Activated effector memory CD4-positive, alpha-beta T cell treated with anti-CD3 and anti-CD28 coated beads, Interleukin-2, amount 50 U/mL, for 16 hours (primary cell): ENCODE data around the gene PBX2.

ENCODE experiments used
- DNase-seq: peaks from one replicate; pipeline ENCODE4 v3.0.0-alpha.2; 2020

The PBX2 gene

DNA sequence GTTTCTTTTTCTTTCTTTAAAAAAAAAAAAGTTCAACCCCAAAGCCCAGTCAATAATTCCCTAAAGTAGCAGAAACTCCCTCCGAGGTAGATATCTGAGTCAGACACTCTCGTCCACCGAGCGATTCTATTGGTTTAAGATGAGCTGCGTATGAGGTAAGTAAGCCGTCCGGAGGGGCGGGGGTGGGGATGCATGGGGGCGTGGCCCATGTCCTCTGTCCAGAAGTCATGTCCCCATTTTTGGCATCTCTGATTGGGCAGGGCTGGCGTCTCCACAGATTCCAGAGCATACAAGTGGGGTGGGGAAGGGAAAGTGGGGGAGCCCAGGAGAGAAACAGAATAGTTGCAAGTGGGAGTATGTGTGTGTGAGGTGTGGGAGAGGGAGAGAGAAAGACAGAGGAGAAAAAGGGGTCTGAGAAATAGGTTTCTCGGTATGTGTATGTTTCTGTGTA, 4.3 kb downstream of the PBX2 start:
- DNase-seq, result peak; percentile 88

DNA sequence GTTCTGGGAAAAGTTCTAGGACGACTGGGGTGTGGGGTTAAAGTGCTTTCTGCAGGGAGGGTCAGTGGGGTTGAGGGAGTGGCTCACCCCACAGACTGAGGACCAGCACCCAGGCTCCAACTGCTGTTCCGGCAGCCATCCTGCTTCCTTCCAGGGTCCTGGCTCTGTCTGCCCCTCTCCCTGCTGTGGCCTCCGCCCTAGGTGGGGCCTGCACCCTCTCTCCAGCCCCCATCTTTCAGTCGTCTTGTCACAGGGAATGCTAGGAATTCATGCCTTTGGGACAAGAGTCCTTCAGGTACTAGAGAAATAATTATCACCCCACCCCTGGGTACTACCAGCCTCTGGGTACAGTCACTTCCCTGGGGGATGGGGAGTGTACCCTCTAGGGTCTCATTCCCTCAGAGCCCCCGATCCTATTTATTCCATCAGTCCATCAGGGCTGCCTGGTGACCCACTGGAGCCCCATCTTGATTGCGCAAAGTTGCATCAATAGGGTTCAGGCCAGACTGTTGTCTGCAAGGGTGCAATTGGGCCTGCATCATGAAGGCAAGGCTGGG, 5.8 kb downstream of the PBX2 start, which contains the start of gene AGER:
AGER (minus strand) TSS at position 170 of the 557 bp plus-strand sequence; CDS start at position 139, 31 bp downstream.
- DNase-seq, result no peak

GRCh38 chr6:32183483-32184083, 6.4 kb downstream of the PBX2 start:
- no peak for DNase-seq

GRCh38 chr6:32183030-32183429, 7.0 kb downstream of the PBX2 start:
- DNase-seq, result no peak

GRCh38 chr6:32182555-32182981, 7.4 kb downstream of the PBX2 start:
- no peak for DNase-seq

DNA sequence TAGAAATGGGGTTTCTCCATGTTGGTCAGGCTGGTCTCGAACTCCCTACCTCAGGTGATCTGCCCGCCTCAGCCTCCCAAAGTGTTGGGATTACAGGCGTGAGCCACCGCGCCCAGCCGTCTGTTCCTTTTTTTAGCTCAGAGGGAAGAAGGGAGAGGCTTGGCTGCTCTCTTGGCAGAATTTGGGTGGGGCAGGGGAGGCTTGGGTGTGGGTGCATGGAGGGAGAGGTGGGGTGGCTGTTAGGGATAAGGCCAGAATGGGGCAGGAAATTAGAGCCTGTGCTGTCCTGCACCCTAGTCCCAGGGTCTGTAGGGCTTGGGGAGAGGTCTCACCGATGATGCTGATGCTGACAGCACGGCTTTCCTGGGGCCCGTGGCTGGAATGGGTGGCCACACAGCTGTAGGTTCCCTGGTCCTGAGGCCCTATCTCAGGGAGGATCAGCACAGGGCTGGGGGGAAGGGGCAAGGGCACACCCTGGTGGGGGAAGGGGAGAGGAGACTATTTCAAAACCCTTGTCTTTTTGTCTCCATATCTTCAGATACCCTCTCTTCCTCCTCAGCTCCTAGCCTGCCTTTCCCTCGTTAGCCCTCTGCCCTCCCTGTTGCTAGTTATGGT, 8.0 kb downstream of the PBX2 start:
- no peak for DNase-seq

GRCh38 chr6:32181148-32181702, 8.8 kb downstream of the PBX2 start:
- DNase-seq, result no peak

GRCh38 chr6:32179766-32180405, 10.1 kb downstream of the PBX2 start:
- DNase-seq, result no peak

DNA sequence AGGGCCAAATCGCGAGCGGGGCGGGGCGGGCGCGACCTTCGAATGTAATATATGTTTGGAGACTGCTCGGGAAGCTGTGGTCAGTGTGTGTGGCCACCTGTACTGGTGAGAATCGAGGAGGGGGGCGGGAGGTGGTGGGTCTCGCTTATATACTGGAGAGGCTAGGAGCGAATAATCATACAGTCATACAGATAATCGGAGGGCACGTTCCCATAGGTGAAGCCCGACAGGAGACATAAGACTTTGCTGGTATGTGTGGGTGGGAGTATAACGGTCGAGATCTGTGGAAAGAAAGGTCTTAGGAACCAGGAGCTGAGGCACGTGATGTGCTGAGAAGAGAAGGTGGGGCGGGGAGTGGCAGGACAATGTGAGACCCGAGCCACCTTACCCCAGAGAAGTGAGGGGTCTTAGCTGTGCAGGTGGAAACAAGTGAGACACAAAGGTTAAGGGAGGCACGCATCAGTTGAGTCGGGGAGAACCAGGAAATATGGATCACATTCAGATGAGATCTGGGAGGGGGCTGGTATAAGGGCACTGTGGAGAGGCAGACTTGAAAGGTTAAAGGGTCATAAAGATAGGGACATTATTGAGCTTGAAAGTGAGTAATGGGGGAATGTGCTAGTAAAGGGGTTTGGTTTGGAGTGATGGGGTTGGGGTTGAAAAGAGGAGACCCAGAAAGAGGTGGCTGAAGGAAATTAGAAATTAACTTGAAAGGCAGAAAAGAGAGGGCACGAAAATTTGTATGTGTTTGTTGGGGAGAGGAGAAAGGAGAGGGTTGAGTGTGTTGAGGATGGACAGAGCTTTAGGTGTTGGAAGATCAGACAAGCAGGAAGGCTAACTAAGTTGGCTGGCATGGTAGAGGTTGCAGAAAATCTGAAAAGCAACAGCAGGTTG, 11.2 kb downstream of the PBX2 start:
- DNase-seq, result no peak

GRCh38 chr6:32177788-32178546, 12.0 kb downstream of the PBX2 start, which contains the start of gene RNF5:
Gene RNF5 (plus strand): TSS chr6:32178405. CDS start chr6:32178512, 107 bp downstream.
- DNase-seq, result peak; percentile 96

DNA sequence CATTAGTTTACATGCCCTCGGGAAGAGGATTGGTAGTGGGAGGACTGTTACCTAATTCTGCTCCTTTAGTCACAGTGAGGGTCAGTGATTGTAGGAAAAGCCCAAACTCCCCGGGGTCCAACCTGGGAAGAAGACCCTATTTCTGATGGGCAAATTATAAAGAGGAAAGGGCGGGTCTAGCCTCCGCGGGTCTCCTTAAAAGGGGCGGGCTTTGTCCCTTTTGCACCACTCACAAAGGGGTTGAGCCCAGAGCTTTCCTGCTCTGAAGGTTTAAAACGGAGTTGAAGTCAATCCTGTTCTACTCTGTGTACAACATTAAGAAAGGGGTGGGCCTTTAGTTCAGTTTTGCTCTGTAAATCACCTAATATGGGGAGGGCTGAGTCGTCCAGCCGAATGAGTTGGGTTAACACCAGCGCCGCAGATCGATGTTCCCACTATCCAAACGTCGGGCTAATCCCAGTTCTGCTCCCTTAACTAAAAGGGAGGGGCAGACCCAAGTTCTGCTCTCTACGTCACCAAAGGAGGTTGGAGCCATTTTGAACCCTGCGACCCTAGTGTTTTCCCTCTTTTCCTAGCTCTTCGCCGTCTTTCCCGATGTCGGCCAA, 12.7 kb downstream of the PBX2 start:
- DNase-seq, result no peak

- no peak for DNase-seq
Measured at GRCh38 chr6:32176476-32177182, 13.4 kb downstream of the PBX2 start.

- DNase-seq, result peak; percentile 99
Measured at GRCh38 chr6:32175711-32176475, 14.1 kb downstream of the PBX2 start, which contains the start of gene AGPAT1. Gene AGPAT1 (minus strand): TSS chr6:32176084. CDS start chr6:32171496, 4,588 bp downstream.

DNA sequence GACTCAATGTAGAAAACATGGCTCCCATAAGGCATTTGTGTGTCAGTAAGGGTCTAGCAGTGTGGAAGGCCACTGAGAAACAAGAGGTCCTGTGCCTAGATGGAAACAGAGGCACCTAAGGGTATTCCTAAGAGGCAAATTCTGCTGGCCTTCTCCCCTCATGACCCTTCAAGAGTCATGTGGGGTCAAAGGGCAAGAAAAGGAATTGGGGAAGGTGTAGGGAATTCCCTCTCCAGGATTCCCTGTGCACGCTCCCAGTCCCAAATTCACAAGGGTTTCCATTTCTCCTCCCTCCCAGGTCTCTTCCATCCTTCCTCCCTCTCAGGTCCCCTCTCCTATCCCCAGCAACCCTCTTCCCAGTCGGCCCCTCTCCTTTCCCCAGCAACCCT, 14.7 kb downstream of the PBX2 start:
- no peak for DNase-seq

DNA sequence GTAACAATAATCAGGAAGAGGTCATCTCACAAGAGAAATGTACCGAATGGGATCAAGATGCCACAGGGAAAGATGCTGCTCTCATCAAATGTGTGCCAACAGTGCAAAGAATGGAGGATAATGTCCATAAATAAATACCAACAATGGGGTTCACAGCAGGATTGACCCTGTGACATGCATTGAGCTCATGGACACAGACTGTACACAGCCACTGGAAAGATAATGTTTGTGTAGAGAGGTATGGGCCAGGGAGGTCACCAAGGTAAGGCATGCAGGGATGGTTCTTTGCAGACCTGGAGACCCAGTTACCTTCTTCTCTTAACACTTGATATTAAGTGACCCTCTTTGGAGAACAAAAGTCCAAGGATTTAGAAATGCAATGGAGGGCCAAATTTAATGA, 15.6 kb downstream of the PBX2 start:
- DNase-seq, result no peak

DNA sequence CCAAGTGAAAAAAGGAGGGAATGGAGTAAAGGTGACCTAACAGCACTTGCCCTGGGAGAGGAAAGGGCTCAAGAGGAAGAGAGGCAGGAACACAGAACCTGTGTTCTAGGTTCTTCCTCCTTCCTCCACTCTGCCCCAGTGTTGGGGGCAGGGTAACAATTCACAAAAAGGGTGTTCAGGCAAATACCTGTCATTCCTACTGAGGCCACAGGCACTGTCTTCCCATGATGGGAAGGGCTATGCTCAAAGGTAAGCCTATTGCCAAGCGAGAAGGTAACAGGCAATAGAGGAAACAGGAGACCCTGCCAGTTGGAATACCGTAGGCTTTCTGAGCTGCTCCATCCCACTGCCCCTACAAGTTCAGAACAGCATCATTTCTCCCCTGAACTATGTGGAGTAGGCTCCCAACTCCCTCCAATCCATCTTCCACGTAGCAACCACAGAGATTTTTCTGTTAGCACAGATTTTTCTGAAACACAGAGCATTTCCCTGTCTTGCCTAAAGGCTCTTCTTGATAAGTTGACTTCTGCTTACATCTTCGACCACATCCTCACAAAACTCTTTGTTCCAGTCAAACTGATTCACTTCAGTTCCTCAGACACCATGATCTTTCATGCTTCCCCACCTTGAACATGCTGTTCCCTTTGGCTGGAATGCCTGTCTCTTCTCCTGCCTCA, 16.8 kb downstream of the PBX2 start:
- no peak for DNase-seq

DNA sequence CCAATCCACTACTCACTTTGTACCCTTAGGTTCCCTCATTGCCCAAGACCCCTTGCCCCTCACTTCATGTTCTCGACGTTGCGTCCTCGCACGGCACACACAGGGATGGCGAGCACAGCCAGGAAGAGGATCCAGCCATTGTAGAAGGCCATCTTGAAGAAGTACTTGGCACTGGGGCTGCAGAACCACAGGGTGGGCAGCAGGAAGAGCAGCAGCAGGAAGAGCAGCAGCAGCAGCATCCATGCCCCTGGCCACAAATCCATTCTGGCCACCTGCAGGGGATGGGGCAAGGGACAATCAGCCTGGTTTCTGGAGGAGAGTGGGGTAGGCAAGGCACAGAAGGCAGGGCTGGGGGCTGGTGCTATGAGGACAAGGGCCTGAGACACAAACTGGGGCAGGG, 18.8 kb downstream of the PBX2 start:
- no peak for DNase-seq

GRCh38 chr6:32170294-32170693, 19.7 kb downstream of the PBX2 start:
- no peak for DNase-seq
